CD4-positive, alpha-beta T cell (primary cell): ENCODE results near the gene EDNRA. TPM values are rescaled to one million over a fixed set of nuclear protein-coding genes. Genes with fewer than 3 reads are reported as not detected.

Source experiments
- ATAC-seq: fragments of 200-7000 bp; cut with Tn5 transposase; one replicate; pipeline ENCODE4 v1.10.0; 2022; ENCODE audit warnings: mild to moderate bottlenecking; ENCODE audit not compliant: poor library complexity
- CTCF ChIA-PET: fragments of 350-600 bp; sonication (Branson Sonifier 250); formaldehyde crosslinking; loops from one replicate; lab custom pipeline; 2021; ENCODE audit warnings: antibody characterized with exemption, inconsistent platforms; lab: Charles Lee
- POLR2A ChIA-PET: fragments of 350-600 bp; sonication (Branson Sonifier 250); formaldehyde crosslinking; loops from one replicate; lab custom pipeline; 2021; ENCODE audit warnings: antibody characterized with exemption, inconsistent platforms; lab: Charles Lee
- DNase-seq, 14 experiments: peaks; one replicate each; pipeline ENCODE4 v3.0.0-alpha.2; 2013 to 2020; ENCODE audit warnings: mixed read lengths in 2 of 14
- H3K27ac ChIP-seq, 2 donors: one replicate each; pipeline versions ENCODE4 v1.5.1 to v1.7.0; 2013; ENCODE audit warnings: low read length in 2 of 2, low read depth in 1 of 2, mild to moderate bottlenecking in 1 of 2
- H3K27me3 ChIP-seq, 2 experiments: 1 replicate in 1 of 2; 2 replicates in 1 of 2; pipeline versions ENCODE4 v1.6.1 to v1.7.0; 2013; ENCODE audit warnings: low read length in 2 of 2, control low read depth in 1 of 2, mild to moderate bottlenecking in 1 of 2, moderate library complexity in 1 of 2; ENCODE audit not compliant: insufficient read depth in 2 of 2, control insufficient read depth in 1 of 2
- H3K36me3 ChIP-seq: one replicate; pipeline ENCODE4 v1.6.1; 2013; ENCODE audit warnings: low read length, control low read depth; ENCODE audit not compliant: insufficient read depth
- H3K4me1 ChIP-seq: one replicate; pipeline ENCODE4 v1.6.1; 2013; ENCODE audit warnings: low read length, control low read depth; ENCODE audit not compliant: insufficient read depth
- H3K4me3 ChIP-seq: one replicate; pipeline ENCODE4 v1.5.1; 2013; ENCODE audit warnings: mild to moderate bottlenecking, low read length, moderate library complexity
- H3K9me3 ChIP-seq, 2 experiments: 1 replicate in 1 of 2; 2 replicates in 1 of 2; pipeline versions ENCODE4 v1.6.1 to v1.7.0; 2013; ENCODE audit warnings: low read length in 2 of 2, mild to moderate bottlenecking in 2 of 2, control low read depth in 1 of 2, moderate library complexity in 1 of 2; ENCODE audit not compliant: control insufficient read depth in 1 of 2, insufficient read depth in 1 of 2
- H3K27ac Mint-ChIP-seq: one replicate; pipeline ENCODE4 v1.8.0; 2020; ENCODE audit warnings: mixed read lengths
- H3K27me3 Mint-ChIP-seq: one replicate; pipeline ENCODE4 v1.8.0; 2021; ENCODE audit warnings: mixed read lengths
- H3K36me3 Mint-ChIP-seq: one replicate; pipeline ENCODE4 v1.8.0; 2021; ENCODE audit warnings: low read depth, mixed read lengths
- H3K4me1 Mint-ChIP-seq: one replicate; pipeline ENCODE4 v1.8.0; 2021; ENCODE audit warnings: low read depth, mixed read lengths
- H3K4me3 Mint-ChIP-seq: one replicate; pipeline ENCODE4 v1.8.0; 2020; ENCODE audit warnings: mild to moderate bottlenecking, mixed read lengths
- H3K9me3 Mint-ChIP-seq: one replicate; pipeline ENCODE4 v1.8.0; 2020; ENCODE audit warnings: mixed read lengths
- intact Hi-C, 2 experiments: fragments of 100-400 bp; cut with DNase I in 1 of 2; cut with micrococcal nuclease in 1 of 2; formaldehyde crosslinking; loops; one replicate each; pipeline versions ENCODE4 v1.15.1 to v1.9.0; 2023 to 2025; cut with DNase I, micrococcal nuclease
- total RNA-seq, 174 experiments: library from RNA in 2 of 174; stranded (reverse) in 2 of 174; gene quantifications; one replicate each; pipeline ENCODE4 v1.2.3 and lab custom pipeline; 2021 to 2026
- TF ChIP-seq, protein P1 (sequence below): fragments of 200-600 bp; IDR thresholded peaks from one replicate; pipeline ENCODE4 v1.8.0; 2022; ENCODE audit warnings: antibody characterized with exemption, mild to moderate bottlenecking

EDNRA gene
- total RNA-seq, 2 experiments from 2014 or later: not detected

DNA sequence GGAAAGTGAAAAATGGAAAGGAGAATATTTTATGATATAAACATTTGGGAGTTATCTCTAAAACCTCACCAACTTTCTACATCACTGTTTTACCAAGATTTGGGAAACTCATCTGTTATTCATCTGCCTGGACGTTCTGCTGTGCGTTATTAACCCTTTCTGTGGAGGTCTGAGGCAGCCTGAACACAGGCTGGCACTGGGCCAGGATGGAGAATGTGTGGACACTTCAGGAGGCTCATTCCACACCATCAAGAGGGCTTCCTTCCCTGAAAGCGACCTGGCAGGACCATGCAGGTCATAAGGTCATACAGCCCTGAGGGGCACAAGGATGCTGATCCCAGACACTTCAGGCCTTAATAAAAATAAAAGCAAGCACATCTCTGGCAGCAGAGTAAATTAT lies 105.1 kb downstream of the EDNRA start:
- Histone ChIP-seq H3K36me3 (no peaks in the 10 kb centered on the region), H3K9me3 (no peaks in the 10 kb centered on the region), H3K27me3 (peaks cover 0 to 5% of the 10 kb centered on the region in 2 experiments), H3K4me1 (no peaks in the 10 kb centered on the region), H3K4me3 (no peak overlapping the region), H3K27ac (no peak overlapping the region)
- ChIA-PET CTCF (no interaction called here), POLR2A (no interaction called here)
- H3K36me3 Mint-ChIP-seq: no peaks in the 10 kb centered on the region
- DNase-seq (no peak), ATAC-seq (no peak)
- peaks cover 4% of the 10 kb centered on the region for H3K4me1 Mint-ChIP-seq
- no peaks in the 10 kb centered on the region for H3K9me3 Mint-ChIP-seq
- intact Hi-C loops: loop anchor here in 1 of 2 experiments (10.0 kb wide), 2 partner anchors 421 to 1241 kb away; no protein-coding TSS in a partner anchor
- no peak overlapping the region for H3K4me3 Mint-ChIP-seq
- no peak overlapping the region for H3K27ac Mint-ChIP-seq
- no peaks in the 10 kb centered on the region for H3K27me3 Mint-ChIP-seq
- TF ChIP-seq, protein P1, sequence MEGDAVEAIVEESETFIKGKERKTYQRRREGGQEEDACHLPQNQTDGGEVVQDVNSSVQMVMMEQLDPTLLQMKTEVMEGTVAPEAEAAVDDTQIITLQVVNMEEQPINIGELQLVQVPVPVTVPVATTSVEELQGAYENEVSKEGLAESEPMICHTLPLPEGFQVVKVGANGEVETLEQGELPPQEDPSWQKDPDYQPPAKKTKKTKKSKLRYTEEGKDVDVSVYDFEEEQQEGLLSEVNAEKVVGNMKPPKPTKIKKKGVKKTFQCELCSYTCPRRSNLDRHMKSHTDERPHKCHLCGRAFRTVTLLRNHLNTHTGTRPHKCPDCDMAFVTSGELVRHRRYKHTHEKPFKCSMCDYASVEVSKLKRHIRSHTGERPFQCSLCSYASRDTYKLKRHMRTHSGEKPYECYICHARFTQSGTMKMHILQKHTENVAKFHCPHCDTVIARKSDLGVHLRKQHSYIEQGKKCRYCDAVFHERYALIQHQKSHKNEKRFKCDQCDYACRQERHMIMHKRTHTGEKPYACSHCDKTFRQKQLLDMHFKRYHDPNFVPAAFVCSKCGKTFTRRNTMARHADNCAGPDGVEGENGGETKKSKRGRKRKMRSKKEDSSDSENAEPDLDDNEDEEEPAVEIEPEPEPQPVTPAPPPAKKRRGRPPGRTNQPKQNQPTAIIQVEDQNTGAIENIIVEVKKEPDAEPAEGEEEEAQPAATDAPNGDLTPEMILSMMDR: no peak

GRCh38 chr4:147586637-147587036 lies 105.7 kb downstream of the EDNRA start:
- CTCF ChIA-PET: no interaction called here

GRCh38 chr4:147587041-147587440 lies 106.1 kb downstream of the EDNRA start:
- Histone ChIP-seq H3K4me1 (no peaks in the 10 kb centered on the region), H3K4me3 (no peak overlapping the region), H3K27ac (no peak overlapping the region), H3K36me3 (no peaks in the 10 kb centered on the region), H3K9me3 (no peaks in the 10 kb centered on the region), H3K27me3 (peaks cover 0 to 5% of the 10 kb centered on the region in 2 experiments)
- Mint-ChIP-seq H3K9me3 (no peaks in the 10 kb centered on the region), H3K4me3 (no peak overlapping the region), H3K4me1 (peaks cover 4% of the 10 kb centered on the region), H3K27me3 (no peaks in the 10 kb centered on the region), H3K36me3 (no peaks in the 10 kb centered on the region), H3K27ac (no peak overlapping the region)
- ChIA-PET POLR2A (no interaction called here), CTCF (no interaction called here)
- intact Hi-C loops: loop anchor here in 1 of 2 experiments (10.0 kb wide), 2 partner anchors 422 to 1242 kb away; no protein-coding TSS in a partner anchor
- ATAC-seq (no peak), DNase-seq (no peak)
- TF ChIP-seq, protein P1: no peak

More at GRCh38 chr4:147586637-147587036, 105.7 kb downstream of the EDNRA start:
- Histone ChIP-seq H3K4me3 (no peak overlapping the region), H3K9me3 (no peaks in the 10 kb centered on the region), H3K36me3 (no peaks in the 10 kb centered on the region), H3K4me1 (no peaks in the 10 kb centered on the region), H3K27ac (no peak overlapping the region), H3K27me3 (peaks cover 0 to 5% of the 10 kb centered on the region in 2 experiments)
- H3K36me3 Mint-ChIP-seq: no peaks in the 10 kb centered on the region
- POLR2A ChIA-PET: no interaction called here
- intact Hi-C loops: loop anchor here in 1 of 2 experiments (10.0 kb wide), 2 partner anchors 422 to 1242 kb away; no protein-coding TSS in a partner anchor
- no peak overlapping the region for H3K27ac Mint-ChIP-seq
- ATAC-seq (no peak), DNase-seq (no peak)
- no peak overlapping the region for H3K4me3 Mint-ChIP-seq
- peaks cover 4% of the 10 kb centered on the region for H3K4me1 Mint-ChIP-seq
- H3K27me3 Mint-ChIP-seq: no peaks in the 10 kb centered on the region
- H3K9me3 Mint-ChIP-seq: no peaks in the 10 kb centered on the region
- TF ChIP-seq, protein P1: no peak
